GM12878 (cell line): ENCODE data around the gene INPP4B.

Experiments
- CEBPB ChIP-seq, 2 experiments: fragments of 150-350 bp in 1 of 2; IDR thresholded peaks; 2 replicates each; pipeline ENCODE4 v1.6.1; 2012 to 2014; ENCODE audit warnings: low read depth in 2 of 2, low read length in 2 of 2, borderline replicate concordance in 1 of 2, inconsistent platforms in 1 of 2
- EZH2 ChIP-seq: IDR thresholded peaks from 2 replicates; pipeline ENCODE4 v1.6.1; 2012; ENCODE audit warnings: low read depth, mild to moderate bottlenecking, control low read depth, inconsistent platforms, low read length, borderline replicate concordance; ENCODE audit not compliant: control insufficient read depth
- HDAC2 ChIP-seq: fragments of 200-600 bp; sonication (generic); IDR thresholded peaks from 2 replicates; pipeline ENCODE4 v1.6.1; 2017
- MYC ChIP-seq: IDR thresholded peaks from 2 replicates; pipeline ENCODE4 v1.6.1; 2011; ENCODE audit warnings: mild to moderate bottlenecking, low read length, moderate library complexity, inconsistent platforms; ENCODE audit not compliant: insufficient read depth, insufficient replicate concordance, insufficient read length, severe bottlenecking
- PML ChIP-seq: IDR thresholded peaks from 2 replicates; pipeline ENCODE4 v1.6.1; 2012; ENCODE audit warnings: low read length, inconsistent platforms
- TCF7 ChIP-seq: IDR thresholded peaks from 2 replicates; pipeline ENCODE4 v1.6.1; 2014; ENCODE audit warnings: antibody characterized with exemption, borderline replicate concordance
- TF ChIP-seq, protein P1 (sequence below): IDR thresholded peaks from 2 replicates; pipeline ENCODE4 v1.6.1; 2012; ENCODE audit warnings: low read depth, low read length, improper control_type of control experiment
- TF ChIP-seq, protein P2 (sequence below): IDR thresholded peaks from 2 replicates; pipeline ENCODE4 v1.6.1; 2011; ENCODE audit warnings: low read depth, mild to moderate bottlenecking, low read length, moderate library complexity, borderline replicate concordance; ENCODE audit errors: extremely low read depth
- TF ChIP-seq, protein P3 (sequence below), 3 experiments: IDR thresholded peaks in 2 of 3; conservative IDR thresholded peaks in 1 of 3; 2 replicates each; pipeline ENCODE4 v1.5.1; 2011; ENCODE audit warnings: low read depth in 3 of 3, low read length in 3 of 3, mild to moderate bottlenecking in 3 of 3, control low read depth in 2 of 3, moderate library complexity in 2 of 3, inconsistent platforms in 1 of 3, mixed read lengths in 1 of 3; ENCODE audit not compliant: control insufficient read depth in 2 of 3, insufficient read depth in 1 of 3; ENCODE audit errors: extremely low read depth in 1 of 3

DNA sequence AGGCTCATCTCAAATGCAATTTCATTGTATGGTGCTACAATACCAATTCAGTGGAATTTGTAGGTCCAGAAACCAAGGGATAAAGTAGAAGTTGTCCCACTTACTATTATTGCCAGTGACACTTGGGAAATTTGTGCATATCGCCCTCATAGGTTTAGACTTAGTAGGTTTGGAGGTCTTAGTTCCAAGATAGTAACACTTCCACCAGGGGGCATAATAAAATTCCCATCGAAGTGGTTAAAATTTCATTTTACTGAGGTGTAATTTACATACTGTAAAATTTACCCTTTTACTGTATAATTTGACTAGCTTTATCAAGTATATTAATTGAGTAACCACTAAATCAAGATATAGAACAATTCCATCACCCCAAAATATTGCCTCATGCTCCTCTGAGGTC lies 174.6 kb downstream of the INPP4B start:
- TF ChIP-seq, protein P1, sequence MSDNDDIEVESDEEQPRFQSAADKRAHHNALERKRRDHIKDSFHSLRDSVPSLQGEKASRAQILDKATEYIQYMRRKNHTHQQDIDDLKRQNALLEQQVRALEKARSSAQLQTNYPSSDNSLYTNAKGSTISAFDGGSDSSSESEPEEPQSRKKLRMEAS, result no peak
- TF ChIP-seq, protein P2, sequence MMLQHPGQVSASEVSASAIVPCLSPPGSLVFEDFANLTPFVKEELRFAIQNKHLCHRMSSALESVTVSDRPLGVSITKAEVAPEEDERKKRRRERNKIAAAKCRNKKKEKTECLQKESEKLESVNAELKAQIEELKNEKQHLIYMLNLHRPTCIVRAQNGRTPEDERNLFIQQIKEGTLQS, result no peak
- TF ChIP-seq EZH2 (no peak), CEBPB (IDR thresholded peaks at IDR 0.05; ENCODE audit: borderline replicate concordance in 1 of 2, low read depth in 2 of 2, low read length in 2 of 2) (no peak), MYC (no peak), PML (no peak), TCF7 (no peak), HDAC2 (no peak)
- TF ChIP-seq, protein P3, sequence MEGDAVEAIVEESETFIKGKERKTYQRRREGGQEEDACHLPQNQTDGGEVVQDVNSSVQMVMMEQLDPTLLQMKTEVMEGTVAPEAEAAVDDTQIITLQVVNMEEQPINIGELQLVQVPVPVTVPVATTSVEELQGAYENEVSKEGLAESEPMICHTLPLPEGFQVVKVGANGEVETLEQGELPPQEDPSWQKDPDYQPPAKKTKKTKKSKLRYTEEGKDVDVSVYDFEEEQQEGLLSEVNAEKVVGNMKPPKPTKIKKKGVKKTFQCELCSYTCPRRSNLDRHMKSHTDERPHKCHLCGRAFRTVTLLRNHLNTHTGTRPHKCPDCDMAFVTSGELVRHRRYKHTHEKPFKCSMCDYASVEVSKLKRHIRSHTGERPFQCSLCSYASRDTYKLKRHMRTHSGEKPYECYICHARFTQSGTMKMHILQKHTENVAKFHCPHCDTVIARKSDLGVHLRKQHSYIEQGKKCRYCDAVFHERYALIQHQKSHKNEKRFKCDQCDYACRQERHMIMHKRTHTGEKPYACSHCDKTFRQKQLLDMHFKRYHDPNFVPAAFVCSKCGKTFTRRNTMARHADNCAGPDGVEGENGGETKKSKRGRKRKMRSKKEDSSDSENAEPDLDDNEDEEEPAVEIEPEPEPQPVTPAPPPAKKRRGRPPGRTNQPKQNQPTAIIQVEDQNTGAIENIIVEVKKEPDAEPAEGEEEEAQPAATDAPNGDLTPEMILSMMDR (IDR thresholded peaks at IDR 0.05 in 2 of 3, conservative IDR thresholded peaks at IDR 0.05 in 1 of 3; ENCODE audit: control insufficient read depth in 2 of 3, extremely low read depth in 1 of 3, insufficient read depth in 1 of 3, low read depth in 3 of 3, low read length in 3 of 3), result no peak
